GM12801 (cell line): ENCODE results near the gene PRKCE.

Source experiments
- TF ChIP-seq, protein P1 (sequence below): IDR thresholded peaks from one replicate; pipeline ENCODE4 v1.5.1; 2011; ENCODE audit warnings: control low read depth; ENCODE audit not compliant: insufficient read length; ENCODE audit errors: extremely low read depth

Gene PRKCE

GRCh38 chr2:46126571-46126970 lies 475.1 kb downstream of the PRKCE start:
- TF ChIP-seq, protein P1, sequence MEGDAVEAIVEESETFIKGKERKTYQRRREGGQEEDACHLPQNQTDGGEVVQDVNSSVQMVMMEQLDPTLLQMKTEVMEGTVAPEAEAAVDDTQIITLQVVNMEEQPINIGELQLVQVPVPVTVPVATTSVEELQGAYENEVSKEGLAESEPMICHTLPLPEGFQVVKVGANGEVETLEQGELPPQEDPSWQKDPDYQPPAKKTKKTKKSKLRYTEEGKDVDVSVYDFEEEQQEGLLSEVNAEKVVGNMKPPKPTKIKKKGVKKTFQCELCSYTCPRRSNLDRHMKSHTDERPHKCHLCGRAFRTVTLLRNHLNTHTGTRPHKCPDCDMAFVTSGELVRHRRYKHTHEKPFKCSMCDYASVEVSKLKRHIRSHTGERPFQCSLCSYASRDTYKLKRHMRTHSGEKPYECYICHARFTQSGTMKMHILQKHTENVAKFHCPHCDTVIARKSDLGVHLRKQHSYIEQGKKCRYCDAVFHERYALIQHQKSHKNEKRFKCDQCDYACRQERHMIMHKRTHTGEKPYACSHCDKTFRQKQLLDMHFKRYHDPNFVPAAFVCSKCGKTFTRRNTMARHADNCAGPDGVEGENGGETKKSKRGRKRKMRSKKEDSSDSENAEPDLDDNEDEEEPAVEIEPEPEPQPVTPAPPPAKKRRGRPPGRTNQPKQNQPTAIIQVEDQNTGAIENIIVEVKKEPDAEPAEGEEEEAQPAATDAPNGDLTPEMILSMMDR, result no peak

- TF ChIP-seq, protein P1, result no peak
Measured at GRCh38 chr2:46127176-46127575, 475.7 kb downstream of the PRKCE start.

DNA sequence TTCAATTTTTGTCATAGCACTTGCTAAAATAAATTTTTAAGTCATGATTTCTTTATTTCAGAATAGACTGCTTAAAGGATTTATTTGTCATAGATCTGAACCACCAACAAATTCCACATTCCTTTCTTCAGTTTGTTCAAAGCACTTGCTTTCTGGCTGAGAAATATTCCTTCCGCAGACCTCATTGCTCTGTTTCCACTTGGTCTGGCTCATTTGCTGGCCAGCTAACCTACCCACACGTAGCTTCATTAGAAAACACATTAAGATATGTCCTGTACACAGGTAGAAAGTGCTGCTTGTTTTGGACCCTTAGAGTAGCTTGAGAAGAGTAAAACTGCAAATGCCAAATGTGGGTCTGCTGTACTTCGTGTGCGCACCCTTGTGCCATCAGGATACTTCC lies 479.0 kb downstream of the PRKCE start:
- TF ChIP-seq, protein P1, result no peak

GRCh38 chr2:46132996-46133395 lies 481.5 kb downstream of the PRKCE start:
- TF ChIP-seq, protein P1, result no peak

- TF ChIP-seq, protein P1, result no peak
Measured at GRCh38 chr2:46134531-46135227, 483.2 kb downstream of the PRKCE start.

- TF ChIP-seq, protein P1, result no peak
Measured at GRCh38 chr2:46135228-46135855, 483.9 kb downstream of the PRKCE start.

DNA sequence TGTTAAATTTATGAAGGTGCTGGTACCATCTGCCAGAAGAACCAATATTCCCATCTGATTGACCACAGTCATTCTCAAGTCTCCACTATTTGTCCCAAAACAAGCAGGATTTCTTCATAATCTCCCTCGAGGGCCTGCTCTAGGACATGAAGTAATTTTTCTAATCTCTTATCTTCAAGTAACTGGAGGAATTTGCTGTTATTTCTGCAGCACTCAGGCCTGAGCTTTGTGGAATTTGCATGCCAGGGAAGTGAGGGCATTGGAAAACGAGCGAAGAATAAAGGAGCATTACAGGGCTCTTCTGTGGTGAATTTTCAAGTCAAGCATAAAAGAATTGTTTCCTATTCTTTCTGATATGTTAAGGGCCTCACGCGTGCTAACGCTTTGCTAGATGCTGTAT lies 484.5 kb downstream of the PRKCE start:
- TF ChIP-seq, protein P1, result no peak
